PC-3 (cell line): Measurements from ENCODE around the gene DDX24. TPM values are rescaled to one million over a fixed set of nuclear protein-coding genes. Genes with fewer than 3 reads are reported as not detected.

Experiments
- ATAC-seq: fragments of 200-7000 bp; cut with Tn5 transposase; 2 replicates; pipeline ENCODE4 v1.9.1; 2020; ENCODE audit warnings: mild to moderate bottlenecking, moderate library complexity
- BruUV-seq: library from RNA; stranded (reverse); fragments of 400-500 nt; replicated peaks from 2 replicates; lab custom pipeline; 2021; lab: Mats Ljungman, UMichigan
- CTCF ChIA-PET: fragments of 300-600 bp; sonication (Branson Sonifier 250); formaldehyde crosslinking; loops from one replicate; lab custom pipeline; 2022; ENCODE audit warnings: antibody characterized with exemption; lab: Charles Lee
- POLR2A ChIA-PET: fragments of 300-600 bp; sonication (Branson Sonifier 250); formaldehyde crosslinking; loops from one replicate; lab custom pipeline; 2022; ENCODE audit warnings: antibody characterized with exemption; ENCODE audit not compliant: unreplicated experiment; lab: Charles Lee
- DNase-seq: peaks from one replicate; pipeline ENCODE4 v3.0.0-alpha.2; 2015
- H2AFZ ChIP-seq: fragments of 300-600 bp; sonication (generic); 2 replicates; pipeline ENCODE4 v1.6.0; 2016; ENCODE audit warnings: antibody characterized with exemption, low read length
- H3F3A ChIP-seq: fragments of 300-600 bp; sonication (generic); one replicate; pipeline ENCODE4 v1.6.0; 2017; ENCODE audit warnings: antibody characterized with exemption, low read length, control low read depth, mild to moderate bottlenecking; ENCODE audit not compliant: unreplicated experiment
- H3K27ac ChIP-seq: fragments of 300-600 bp; sonication (generic); 2 replicates; pipeline ENCODE4 v1.5.1; 2016; ENCODE audit warnings: mild to moderate bottlenecking, low read length
- H3K27me3 ChIP-seq: fragments of 300-600 bp; sonication (generic); 2 replicates; pipeline ENCODE4 v1.6.1; 2016; ENCODE audit warnings: low read length, mixed read lengths
- H3K36me3 ChIP-seq: fragments of 300-600 bp; sonication (generic); 2 replicates; pipeline ENCODE4 v1.6.1; 2016; ENCODE audit warnings: low read depth, mixed run types, low read length, mixed read lengths
- H3K4me1 ChIP-seq: fragments of 300-600 bp; sonication (generic); 2 replicates; pipeline ENCODE4 v1.5.1; 2016; ENCODE audit warnings: low read length; ENCODE audit not compliant: insufficient read depth
- H3K4me2 ChIP-seq: fragments of 300-600 bp; sonication (generic); 2 replicates; pipeline ENCODE4 v1.6.0; 2016; ENCODE audit warnings: low read length
- H3K4me3 ChIP-seq: fragments of 300-600 bp; sonication (generic); 2 replicates; pipeline ENCODE4 v1.5.1; 2016; ENCODE audit warnings: mild to moderate bottlenecking, low read length, mixed read lengths
- H3K79me2 ChIP-seq: fragments of 300-600 bp; sonication (generic); 2 replicates; pipeline ENCODE4 v1.6.1; 2017; ENCODE audit warnings: low read length, mixed read lengths
- H3K9ac ChIP-seq: fragments of 300-600 bp; sonication (generic); 2 replicates; pipeline ENCODE4 v1.6.0; 2016; ENCODE audit warnings: mild to moderate bottlenecking, low read length
- H3K9me2 ChIP-seq: fragments of 300-600 bp; sonication (generic); replicated peaks from 2 replicates; pipeline ENCODE4 v1.6.1; 2016; ENCODE audit warnings: mixed run types, low read length, mixed read lengths
- H3K9me3 ChIP-seq: fragments of 300-600 bp; sonication (generic); 2 replicates; pipeline ENCODE4 v1.6.1; 2016; ENCODE audit warnings: low read length, mixed read lengths
- H4K20me1 ChIP-seq: fragments of 300-600 bp; sonication (generic); 2 replicates; pipeline ENCODE4 v1.6.1; 2016; ENCODE audit warnings: low read length, mixed read lengths
- CTCF ChIP-seq: fragments of 300-600 bp; sonication (generic); conservative IDR thresholded peaks from 2 replicates; pipeline ENCODE4 v1.5.1; 2017; ENCODE audit warnings: antibody characterized with exemption, low read depth, mild to moderate bottlenecking, low read length
- EZH2 ChIP-seq: fragments of 300-600 bp; sonication (generic); IDR thresholded peaks from one replicate; pipeline ENCODE4 v1.6.1; 2017; ENCODE audit warnings: antibody characterized with exemption, mild to moderate bottlenecking, low read length; ENCODE audit not compliant: unreplicated experiment
- EZH2phosphoT487 ChIP-seq: fragments of 300-600 bp; sonication (generic); IDR thresholded peaks from 2 replicates; pipeline ENCODE4 v1.6.1; 2018; ENCODE audit warnings: mild to moderate bottlenecking, antibody characterized with exemption, low read length, borderline replicate concordance
- intact Hi-C: fragments of 100-400 bp; cut with micrococcal nuclease; formaldehyde crosslinking; loops from 2 replicates; pipeline ENCODE4 v1.9.0; 2023
- total RNA-seq: library from RNA; depleted of rRNA; stranded (reverse); fragments of >200 nt; gene quantifications from 2 replicates; pipeline ENCODE4 v1.2.3, GENCODE V29; 2014

The DDX24 gene
- total RNA-seq, 1 experiment from 2014 or later: 120 TPM

DNA sequence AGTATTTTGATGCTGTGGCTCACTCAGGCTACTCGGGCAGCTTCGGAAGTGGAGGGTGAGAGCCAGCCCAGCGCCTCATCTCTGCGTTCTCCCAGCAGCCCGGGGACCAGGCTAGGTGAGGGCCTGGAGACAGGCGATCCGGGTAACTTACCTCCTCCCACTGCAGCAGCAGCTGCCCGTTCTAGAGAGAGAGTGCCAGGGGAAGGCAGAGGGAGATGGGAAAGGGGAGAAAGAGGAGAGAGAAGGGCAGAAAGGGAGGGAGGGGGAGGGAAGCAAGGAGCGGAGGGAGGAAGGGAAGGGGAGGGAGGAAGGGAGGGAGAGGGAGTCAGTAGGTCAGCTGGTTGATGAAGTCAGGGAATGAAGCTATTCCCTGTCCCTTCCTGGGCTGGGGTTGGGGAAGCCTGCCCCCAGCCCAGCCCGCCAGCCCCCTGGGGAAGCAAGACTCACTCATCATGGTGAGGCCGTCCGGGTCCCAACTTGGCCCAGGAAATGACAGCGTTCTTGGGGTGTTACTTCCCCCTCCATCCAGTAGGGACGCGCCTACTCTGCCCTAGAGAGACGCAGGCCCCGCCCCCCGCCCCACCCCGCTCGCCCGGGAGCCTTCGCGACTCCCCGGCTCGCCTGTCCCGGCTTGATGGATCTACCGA lies 48.2 kb upstream of the DDX24 start, which contains the start of gene IFI27L2:
Gene IFI27L2 (minus strand): TSS at position 494 of the 647 bp plus-strand sequence. CDS start 40 bp downstream, at position 454.
- ATAC-seq: peak; percentile 92
- no peaks in the 10 kb centered on the region for H3F3A ChIP-seq
- no TSS peak for BruUV-seq
- DNase-seq: peak; percentile 57
- no peaks in the 10 kb centered on the region for H3K36me3 ChIP-seq
- peaks cover 9% of the 10 kb centered on the region; the same call in 1 of the 2 replicates for H3K4me1 ChIP-seq
- TF ChIP-seq EZH2 (no peak), EZH2phosphoT487 (no peak), CTCF (no peak)
- H3K79me2 ChIP-seq: no peaks in the 10 kb centered on the region
- no peaks in the 10 kb centered on the region for H3K27me3 ChIP-seq
- ChIA-PET CTCF (no interaction called here), POLR2A (no interaction called here)
- H2AFZ ChIP-seq: peak within 1 kb of the TSS; percentile 73
- H3K4me3 ChIP-seq: peak within 1 kb of the TSS; percentile 67
- no peaks in the 10 kb centered on the region for H3K9me2 ChIP-seq
- H3K9me3 ChIP-seq: no peaks in the 10 kb centered on the region
- no peak within 1 kb of the TSS for H3K27ac ChIP-seq
- 0 out of 2 replicates have a peak within 1 kb of the TSS, but pooled peaks have one; percentile 4 for H3K9ac ChIP-seq
- no peaks in the 10 kb centered on the region for H4K20me1 ChIP-seq
- peak within 1 kb of the TSS; percentile 97 for H3K4me2 ChIP-seq
- intact Hi-C loops: no loop called here

- no peak for ATAC-seq
- H3K9me2 ChIP-seq: no peaks in the 10 kb centered on the region
- ChIA-PET CTCF (no interaction called here), POLR2A (no interaction called here)
- H2AFZ ChIP-seq: no peak overlapping the region
- H3K4me2 ChIP-seq: peak overlapping the region; percentile 97
- H3K9ac ChIP-seq: no peak overlapping the region
- no peaks in the 10 kb centered on the region for H3K9me3 ChIP-seq
- H3K4me1 ChIP-seq: peaks cover 9% of the 10 kb centered on the region; the same call in 1 of the 2 replicates
- DNase-seq: no peak
- no peaks in the 10 kb centered on the region for H4K20me1 ChIP-seq
- H3F3A ChIP-seq: no peaks in the 10 kb centered on the region
- H3K27ac ChIP-seq: no peak overlapping the region
- no TSS peak for BruUV-seq
- intact Hi-C loops: no loop called here
- H3K4me3 ChIP-seq: no peak overlapping the region
- H3K36me3 ChIP-seq: no peaks in the 10 kb centered on the region
- H3K79me2 ChIP-seq: no peaks in the 10 kb centered on the region
- H3K27me3 ChIP-seq: no peaks in the 10 kb centered on the region
- no peak for TF ChIP-seq EZH2
- TF ChIP-seq EZH2phosphoT487: no peak
- no peak for TF ChIP-seq CTCF
Observed at GRCh38 chr14:94128216-94128839, 47.3 kb upstream of the DDX24 start.

GRCh38 chr14:94127330-94127729 lies 46.3 kb upstream of the DDX24 start:
- no peak overlapping the region for H3K4me2 ChIP-seq
- no peaks in the 10 kb centered on the region for H3F3A ChIP-seq
- peaks cover 9% of the 10 kb centered on the region; the same call in 1 of the 2 replicates for H3K4me1 ChIP-seq
- no peaks in the 10 kb centered on the region for H3K36me3 ChIP-seq
- BruUV-seq: no TSS peak
- H3K9me2 ChIP-seq: no peaks in the 10 kb centered on the region
- intact Hi-C loops: no loop called here
- no peaks in the 10 kb centered on the region for H4K20me1 ChIP-seq
- DNase-seq (no peak), ATAC-seq (no peak)
- ChIA-PET POLR2A (no interaction called here), CTCF (no interaction called here)
- TF ChIP-seq CTCF (no peak), EZH2phosphoT487 (no peak), EZH2 (no peak)
- no peak overlapping the region for H3K4me3 ChIP-seq
- no peaks in the 10 kb centered on the region for H3K9me3 ChIP-seq
- H3K9ac ChIP-seq: no peak overlapping the region
- H3K79me2 ChIP-seq: no peaks in the 10 kb centered on the region
- H2AFZ ChIP-seq: no peak overlapping the region
- H3K27ac ChIP-seq: no peak overlapping the region
- no peaks in the 10 kb centered on the region for H3K27me3 ChIP-seq
